Measurements from ENCODE around the gene PCDHGB3. TPM values are rescaled to one million over a fixed set of nuclear protein-coding genes. Genes with fewer than 3 reads are reported as not detected.
"Not testable (repeated sequence)": the region's sequence is repeated elsewhere in the genome, so short reads cannot be mapped to it uniquely, and the experiment has no call there.

Gene PCDHGB3
- total RNA-seq, 1 donor from 2014 or later = 14.4 TPM

GRCh38 chr5:141387557-141388311 lies 17.7 kb downstream of the PCDHGB3 start, which contains the start of gene PCDHGB4:
Gene PCDHGB4, plus strand, starts transcription at chr5:141387698. Its CDS starts 187 bp downstream, at chr5:141387885.
- peak within 1 kb of the TSS in 1 of 2 donors; percentile 23 for H3K4me3 ChIP-seq
- DNase-seq (ENCODE audit: low spot score in 2 of 2); intact Hi-C loops (cut with DNase I); H3K27ac ChIP-seq; H3K4me1 ChIP-seq; H3K36me3 ChIP-seq; H3K27me3 ChIP-seq: not testable (repeated sequence)
- peaks cover 82 to 97% of the 10 kb centered on the region in 2 donors for H3K9me3 ChIP-seq
- TF ChIP-seq CTCF (IDR thresholded peaks at IDR 0.05) = peak in 2 of 3 experiments; percentile 14 to 15

- TF ChIP-seq CTCF (IDR thresholded peaks at IDR 0.05) = no peak
- Histone ChIP-seq H3K4me3 (peak overlapping the region in 1 of 2 donors; percentile 23), H3K4me1 (no peaks in the 10 kb centered on the region), H3K9me3 (peaks cover 83 to 97% of the 10 kb centered on the region in 2 donors), H3K27ac (no peak overlapping the region), H3K27me3 (no peaks in the 10 kb centered on the region), H3K36me3 (peaks cover 0 to 9% of the 10 kb centered on the region in 2 donors)
- no peak for DNase-seq (ENCODE audit: low spot score in 2 of 2)
- intact Hi-C loops (cut with DNase I) = no loop called here
These were observed 18.6 kb downstream of the PCDHGB3 start for GRCh38 chr5:141388661-141389060.

GRCh38 chr5:141389153-141390042 lies 19.4 kb downstream of the PCDHGB3 start:
- H3K27ac ChIP-seq = no peak overlapping the region
- peaks cover 0 to 9% of the 10 kb centered on the region in 2 donors for H3K36me3 ChIP-seq
- H3K9me3 ChIP-seq = peaks cover 83 to 97% of the 10 kb centered on the region in 2 donors
- H3K4me3 ChIP-seq = no peak overlapping the region
- H3K27me3 ChIP-seq = no peaks in the 10 kb centered on the region
- intact Hi-C loops (cut with DNase I) = no loop called here
- TF ChIP-seq CTCF (IDR thresholded peaks at IDR 0.05) = no peak
- no peaks in the 10 kb centered on the region for H3K4me1 ChIP-seq
- no peak for DNase-seq (ENCODE audit: low spot score in 2 of 2)

- no peak for TF ChIP-seq CTCF (IDR thresholded peaks at IDR 0.05)
- no peaks in the 10 kb centered on the region for H3K4me1 ChIP-seq
- H3K36me3 ChIP-seq = peaks cover 0 to 9% of the 10 kb centered on the region in 2 donors
- no peaks in the 10 kb centered on the region for H3K27me3 ChIP-seq
- peaks cover 78 to 97% of the 10 kb centered on the region in 2 donors for H3K9me3 ChIP-seq
- no peak within 1 kb of the TSS for H3K27ac ChIP-seq
- no peak for DNase-seq (ENCODE audit: low spot score in 2 of 2)
- intact Hi-C loops (cut with DNase I) = no loop called here
- no peak within 1 kb of the TSS for H3K4me3 ChIP-seq
These were observed 22.6 kb downstream of the PCDHGB3 start, which contains the start of gene PCDHGA8 for GRCh38 chr5:141392429-141393198. Gene PCDHGA8, plus strand, starts transcription at chr5:141392633. Its CDS starts 181 bp downstream, at chr5:141392814.

- H3K4me3 ChIP-seq = no peak overlapping the region
- H3K4me1 ChIP-seq = no peaks in the 10 kb centered on the region
- no peaks in the 10 kb centered on the region for H3K27me3 ChIP-seq
- intact Hi-C loops (cut with DNase I) = no loop called here
- H3K9me3 ChIP-seq = peaks cover 78 to 97% of the 10 kb centered on the region in 2 donors
- no peak for DNase-seq (ENCODE audit: low spot score in 2 of 2)
- H3K27ac ChIP-seq = no peak overlapping the region
- TF ChIP-seq CTCF (IDR thresholded peaks at IDR 0.05) = no peak
- H3K36me3 ChIP-seq = peaks cover 0 to 9% of the 10 kb centered on the region in 2 donors
These were observed 23.2 kb downstream of the PCDHGB3 start for GRCh38 chr5:141393267-141393666.

GRCh38 chr5:141394401-141395187 lies 24.6 kb downstream of the PCDHGB3 start:
- H3K4me3 ChIP-seq; intact Hi-C loops (cut with DNase I); H3K27me3 ChIP-seq; H3K4me1 ChIP-seq; H3K27ac ChIP-seq; H3K36me3 ChIP-seq; DNase-seq (ENCODE audit: low spot score in 2 of 2): not testable (repeated sequence)
- peaks cover 77 to 97% of the 10 kb centered on the region in 2 donors for H3K9me3 ChIP-seq

Data from ascending aorta (tissue), 2 donors.